Calu3 (cell line): ENCODE measurements around the gene OTOP3. TPM values are rescaled to one million over a fixed set of nuclear protein-coding genes. Genes with fewer than 3 reads are reported as not detected.

Experiments used
- BruUV-seq: library from RNA; stranded (reverse); fragments of 400-500 nt; replicated peaks from 2 replicates; lab custom pipeline; 2021; lab: Mats Ljungman, UMichigan
- CTCF ChIA-PET: fragments of 300-600 bp; sonication (Branson Sonifier 250); formaldehyde crosslinking; loops from one replicate; lab custom pipeline; 2022; ENCODE audit warnings: antibody characterized with exemption; lab: Charles Lee
- DNase-seq: peaks from one replicate; pipeline ENCODE4 v3.0.0; 2022
- H3K27ac Mint-ChIP-seq: one replicate; pipeline ENCODE4 v1.8.0; 2022; ENCODE audit warnings: mixed read lengths; ENCODE audit not compliant: unreplicated experiment
- H3K27me3 Mint-ChIP-seq: one replicate; pipeline ENCODE4 v1.8.0; 2022; ENCODE audit warnings: mixed read lengths; ENCODE audit not compliant: unreplicated experiment
- H3K36me3 Mint-ChIP-seq: one replicate; pipeline ENCODE4 v1.8.0; 2022; ENCODE audit warnings: mild to moderate bottlenecking, moderate library complexity, mixed read lengths; ENCODE audit not compliant: insufficient read depth, unreplicated experiment
- H3K4me1 Mint-ChIP-seq: one replicate; pipeline ENCODE4 v1.8.0; 2022; ENCODE audit warnings: mild to moderate bottlenecking, low read depth, mixed read lengths; ENCODE audit not compliant: unreplicated experiment
- H3K4me3 Mint-ChIP-seq: one replicate; pipeline ENCODE4 v1.8.0; 2022; ENCODE audit warnings: mild to moderate bottlenecking, low read depth, moderate library complexity, mixed read lengths; ENCODE audit not compliant: unreplicated experiment
- H3K9me3 Mint-ChIP-seq: one replicate; pipeline ENCODE4 v1.8.0; 2022; ENCODE audit warnings: low read depth, mixed read lengths; ENCODE audit not compliant: unreplicated experiment
- intact Hi-C: fragments of 100-400 bp; cut with micrococcal nuclease; formaldehyde crosslinking; loops from one replicate; pipeline ENCODE4 v1.10.0; 2022; ENCODE audit not compliant: unreplicated experiment
- total RNA-seq: library from RNA; stranded (reverse); gene quantifications from 2 replicates; pipeline ENCODE4 v1.2.3, GENCODE V29; 2022
- TF ChIP-seq, protein P1 (sequence below): fragments of 200-600 bp; IDR thresholded peaks from one replicate; pipeline ENCODE4 v1.8.0; 2022; ENCODE audit warnings: antibody characterized with exemption; ENCODE audit not compliant: unreplicated experiment

Gene OTOP3
- total RNA-seq, 1 experiment from 2014 or later: not detected

DNA sequence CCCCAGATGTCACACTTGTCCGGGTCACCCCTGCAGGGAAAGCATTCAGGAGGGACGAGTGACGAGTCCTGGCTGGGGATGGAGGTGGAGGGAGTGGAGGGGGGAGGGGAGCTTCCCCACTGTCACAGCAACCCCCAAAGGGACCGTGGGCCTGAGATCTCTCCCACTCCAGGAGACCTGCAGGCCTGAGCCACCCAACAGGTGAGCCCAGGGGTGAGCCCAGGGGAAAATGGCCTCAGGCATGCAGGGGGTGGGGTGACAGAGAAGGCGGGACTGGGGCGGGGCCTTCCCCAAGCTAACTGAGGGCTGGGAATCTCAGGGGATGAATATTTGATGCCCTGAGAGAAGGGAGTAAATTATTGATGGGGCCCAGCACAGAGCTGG is 15.1 kb upstream of the OTOP3 start:
- intact Hi-C loops: no loop called here
- no peaks in the 10 kb centered on the region for H3K4me1 Mint-ChIP-seq
- H3K4me3 Mint-ChIP-seq: no peak overlapping the region
- H3K9me3 Mint-ChIP-seq: no peaks in the 10 kb centered on the region
- CTCF ChIA-PET: no interaction called here
- H3K36me3 Mint-ChIP-seq: peaks cover 3% of the 10 kb centered on the region
- BruUV-seq: no TSS peak
- H3K27me3 Mint-ChIP-seq: peaks cover 72% of the 10 kb centered on the region
- peak; percentile 42 for DNase-seq
- TF ChIP-seq, protein P1, sequence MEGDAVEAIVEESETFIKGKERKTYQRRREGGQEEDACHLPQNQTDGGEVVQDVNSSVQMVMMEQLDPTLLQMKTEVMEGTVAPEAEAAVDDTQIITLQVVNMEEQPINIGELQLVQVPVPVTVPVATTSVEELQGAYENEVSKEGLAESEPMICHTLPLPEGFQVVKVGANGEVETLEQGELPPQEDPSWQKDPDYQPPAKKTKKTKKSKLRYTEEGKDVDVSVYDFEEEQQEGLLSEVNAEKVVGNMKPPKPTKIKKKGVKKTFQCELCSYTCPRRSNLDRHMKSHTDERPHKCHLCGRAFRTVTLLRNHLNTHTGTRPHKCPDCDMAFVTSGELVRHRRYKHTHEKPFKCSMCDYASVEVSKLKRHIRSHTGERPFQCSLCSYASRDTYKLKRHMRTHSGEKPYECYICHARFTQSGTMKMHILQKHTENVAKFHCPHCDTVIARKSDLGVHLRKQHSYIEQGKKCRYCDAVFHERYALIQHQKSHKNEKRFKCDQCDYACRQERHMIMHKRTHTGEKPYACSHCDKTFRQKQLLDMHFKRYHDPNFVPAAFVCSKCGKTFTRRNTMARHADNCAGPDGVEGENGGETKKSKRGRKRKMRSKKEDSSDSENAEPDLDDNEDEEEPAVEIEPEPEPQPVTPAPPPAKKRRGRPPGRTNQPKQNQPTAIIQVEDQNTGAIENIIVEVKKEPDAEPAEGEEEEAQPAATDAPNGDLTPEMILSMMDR: no peak
- H3K27ac Mint-ChIP-seq: no peak overlapping the region

DNA sequence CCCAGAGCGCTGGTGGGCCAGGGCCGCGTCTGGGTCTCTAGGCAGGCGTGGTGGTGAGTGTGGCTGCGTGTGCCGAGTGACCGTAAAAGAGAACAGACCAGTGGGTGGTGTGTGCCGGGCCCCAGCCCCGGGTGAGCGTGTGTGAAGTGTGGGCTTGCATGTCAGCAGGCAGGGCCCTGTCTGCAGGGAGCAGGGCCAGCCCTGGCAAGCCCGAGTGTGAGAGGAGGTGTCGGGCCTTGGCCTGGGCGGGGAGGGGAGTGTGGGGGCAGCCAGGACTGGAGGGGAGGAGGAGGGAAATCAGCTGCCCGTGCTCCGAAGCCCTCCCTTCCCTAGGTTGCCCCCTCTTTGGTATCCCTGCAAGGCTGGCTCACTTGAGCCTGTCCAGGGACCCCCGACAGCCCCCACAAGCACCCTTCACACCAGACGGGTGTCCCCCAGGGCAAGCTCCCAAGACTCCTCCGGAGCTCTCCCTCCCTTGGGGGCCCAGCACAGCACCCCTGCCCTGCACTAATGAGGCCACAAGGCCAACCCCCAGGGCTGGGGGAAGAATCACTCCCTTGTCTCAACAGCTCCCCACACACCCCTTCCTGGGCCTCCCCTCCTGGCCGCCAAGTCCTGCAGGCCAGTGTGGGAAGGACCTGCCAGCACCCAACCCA is 14.5 kb upstream of the OTOP3 start:
- no TSS peak for BruUV-seq
- intact Hi-C loops: no loop called here
- Mint-ChIP-seq H3K4me3 (no peak overlapping the region), H3K27me3 (peaks cover 75% of the 10 kb centered on the region), H3K36me3 (peaks cover 3% of the 10 kb centered on the region), H3K9me3 (no peaks in the 10 kb centered on the region), H3K27ac (no peak overlapping the region), H3K4me1 (no peaks in the 10 kb centered on the region)
- CTCF ChIA-PET: interaction anchor here (1.3 kb wide), 1 partner anchor 48 kb away, joined by 3 read pairs; the partner anchor contains the start of gene FDXR
- TF ChIP-seq, protein P1: no peak
- DNase-seq: no peak

DNA sequence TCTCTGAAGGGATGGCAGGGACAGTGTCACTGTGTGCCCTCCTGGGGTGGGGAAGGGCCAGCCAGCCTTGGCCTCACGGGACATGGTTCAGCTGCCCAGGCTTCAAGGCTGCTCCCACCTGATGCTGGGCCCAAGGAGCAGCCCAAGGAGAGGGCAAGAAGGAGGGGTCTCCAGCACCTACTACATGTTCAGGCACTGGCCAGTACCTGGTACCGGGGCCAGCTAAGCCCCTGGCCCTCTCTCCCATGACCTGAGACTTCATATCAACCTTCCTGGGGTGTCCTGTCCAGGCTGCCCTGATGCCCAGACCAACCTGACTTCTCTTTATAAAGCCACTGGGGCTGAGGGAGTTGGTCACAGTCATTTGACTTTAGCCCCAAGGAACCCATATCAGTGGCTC is 13.9 kb upstream of the OTOP3 start:
- no TSS peak for BruUV-seq
- H3K27me3 Mint-ChIP-seq: peaks cover 75% of the 10 kb centered on the region

DNA sequence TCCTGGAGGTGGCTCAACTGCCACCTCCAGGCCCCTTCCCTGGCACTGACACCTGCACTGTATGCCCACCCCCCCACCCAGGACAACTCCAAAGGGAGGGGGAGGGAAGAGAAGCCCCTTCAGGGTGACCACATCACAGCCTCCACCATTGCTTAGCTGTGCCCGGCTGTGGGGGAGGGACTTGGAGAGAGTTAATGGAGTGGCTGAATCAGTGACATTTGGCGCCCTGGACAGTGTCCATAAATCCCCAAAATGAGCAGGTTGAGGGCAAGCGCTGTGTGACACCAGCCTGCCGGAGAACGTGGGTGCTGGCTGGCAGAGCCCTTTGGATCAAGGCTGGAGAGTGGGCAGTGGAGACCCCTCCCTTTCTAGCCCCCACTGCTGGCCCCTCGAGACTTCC is 13.5 kb upstream of the OTOP3 start:
- DNase-seq: no peak
- Mint-ChIP-seq H3K4me1 (no peaks in the 10 kb centered on the region), H3K27me3 (peaks cover 73% of the 10 kb centered on the region), H3K9me3 (no peaks in the 10 kb centered on the region), H3K27ac (no peak overlapping the region), H3K4me3 (peak overlapping the region; percentile 61), H3K36me3 (peaks cover 3% of the 10 kb centered on the region)
- no TSS peak for BruUV-seq
- TF ChIP-seq, protein P1: no peak
- CTCF ChIA-PET: interaction anchor here (0.6 to 1.3 kb wide), 2 partner anchors 31 to 49 kb away, joined by 3 read pairs; partner anchors contain the start of gene FDXR
- intact Hi-C loops: no loop called here

More for the DNA sequence above, 13.9 kb upstream of the OTOP3 start:
- DNase-seq: no peak
- no peak overlapping the region for H3K4me3 Mint-ChIP-seq
- H3K36me3 Mint-ChIP-seq: peaks cover 3% of the 10 kb centered on the region
- H3K9me3 Mint-ChIP-seq: no peaks in the 10 kb centered on the region
- intact Hi-C loops: no loop called here
- CTCF ChIA-PET: interaction anchor here (1.3 kb wide), 1 partner anchor 49 kb away, joined by 3 read pairs; the partner anchor contains the start of gene FDXR
- TF ChIP-seq, protein P1: no peak
- no peak overlapping the region for H3K27ac Mint-ChIP-seq
- no peaks in the 10 kb centered on the region for H3K4me1 Mint-ChIP-seq
